Fibroblast of lung (primary cell): ENCODE results near the gene ZBTB40.

Experiments
- CTCF ChIP-seq, 2 donors: IDR thresholded peaks in 1 of 2; conservative IDR thresholded peaks in 1 of 2; 1 replicate in 1 of 2; 2 replicates in 1 of 2; pipeline ENCODE4 v1.5.1; 2011 to 2012; ENCODE audit warnings: low read length in 2 of 2, control low read depth in 1 of 2, inconsistent platforms in 1 of 2, low read depth in 1 of 2, mild to moderate bottlenecking in 1 of 2
- EZH2 ChIP-seq: IDR thresholded peaks from 2 replicates; pipeline ENCODE4 v1.5.1; 2012; ENCODE audit warnings: low read length, control low read depth, mild to moderate bottlenecking; ENCODE audit errors: missing control alignments

GRCh38 chr1:22461678-22462527 lies 10.3 kb downstream of the ZBTB40 start:
- no peak for TF ChIP-seq CTCF (conservative IDR thresholded peaks at IDR 0.05 in 1 of 2, IDR thresholded peaks at IDR 0.05 in 1 of 2; ENCODE audit: low read depth in 1 of 2, low read length in 2 of 2)
- TF ChIP-seq EZH2, result no peak
